ENCODE results near the gene TMEM69.
"Not testable (repeated sequence)": the region's sequence is repeated elsewhere in the genome, so short reads cannot be mapped to it uniquely, and the experiment has no call there.

DNA sequence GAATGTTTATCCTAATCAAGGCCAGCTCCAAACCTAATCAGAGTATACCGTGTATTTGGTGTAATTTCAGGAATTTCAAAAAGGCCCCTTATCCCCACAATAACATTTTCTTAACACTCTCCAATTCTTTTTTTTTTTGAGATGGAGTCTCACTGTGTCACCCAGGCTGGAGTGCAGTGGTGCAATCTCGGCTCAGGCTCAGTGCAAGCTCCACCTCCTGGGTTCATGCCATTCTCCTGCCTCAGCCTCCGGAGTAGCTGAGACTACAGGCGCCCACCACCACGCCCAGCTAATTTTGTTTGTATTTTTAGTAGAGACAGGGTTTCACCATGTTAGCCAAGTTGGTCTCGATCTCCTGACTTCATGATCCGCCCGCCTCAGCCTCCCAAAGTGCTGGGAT, 29.4 kb downstream of the TMEM69 start:
- not testable (repeated sequence) for TF ChIP-seq POLR2A, POLR2AphosphoS5, SPI1 (IDR thresholded peaks at IDR 0.05; ENCODE audit: low read depth, low read length)

All from GM12891 (cell line).